Stimulated activated CD4-positive, alpha-beta T cell treated with anti-CD3 and anti-CD28 coated beads, Interleukin-4, amount 100 ng/mL, for 4 hours (primary cell): ENCODE measurements around the gene ARMC9.
"Not testable (repeated sequence)": the region's sequence is repeated elsewhere in the genome, so short reads cannot be mapped to it uniquely, and the experiment has no call there.

Source experiments
- DNase-seq, 2 experiments: peaks; one replicate each; pipeline ENCODE4 v3.0.0-alpha.2; 2020

The ARMC9 gene

DNA sequence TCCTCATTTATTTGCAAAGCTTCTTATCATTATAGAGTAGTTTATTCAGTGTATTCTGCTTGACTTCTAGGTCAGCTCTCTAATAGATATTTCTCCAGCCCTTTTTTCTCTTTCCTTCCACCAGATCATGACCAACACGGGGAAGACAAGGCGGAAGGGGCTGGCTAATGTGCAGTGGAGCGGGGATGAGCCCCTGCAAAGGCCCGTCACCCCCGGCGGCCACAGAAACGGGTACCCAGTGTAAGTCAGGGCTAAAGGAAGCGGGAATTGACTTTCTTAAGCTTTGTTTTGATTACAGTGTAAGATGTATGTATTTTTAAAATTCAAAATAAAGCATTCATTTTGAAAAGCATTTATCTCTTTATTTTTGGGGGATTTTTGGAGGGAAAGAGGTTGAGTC, 146.4 kb downstream of the ARMC9 start:
- DNase-seq: no peak

DNA sequence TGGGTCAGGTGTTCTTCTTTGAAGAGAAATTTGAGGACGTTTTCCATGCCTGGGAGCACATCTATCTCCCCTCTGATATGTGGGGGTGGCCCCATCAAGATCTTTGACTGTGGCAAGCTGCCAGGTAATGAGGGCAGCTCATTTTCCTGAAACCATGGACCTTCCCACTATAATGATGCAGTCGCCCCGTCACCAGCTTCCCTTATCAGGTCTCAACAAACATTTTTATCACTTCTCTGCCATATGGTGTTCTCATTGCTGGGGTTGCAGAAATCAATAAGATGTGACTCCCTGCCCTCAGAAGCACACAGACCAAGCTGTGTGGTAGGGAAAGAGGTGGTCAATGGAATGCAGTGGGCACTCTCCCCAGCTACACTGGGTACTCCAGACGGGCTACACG, 148.7 kb downstream of the ARMC9 start:
- no peak for DNase-seq

DNA sequence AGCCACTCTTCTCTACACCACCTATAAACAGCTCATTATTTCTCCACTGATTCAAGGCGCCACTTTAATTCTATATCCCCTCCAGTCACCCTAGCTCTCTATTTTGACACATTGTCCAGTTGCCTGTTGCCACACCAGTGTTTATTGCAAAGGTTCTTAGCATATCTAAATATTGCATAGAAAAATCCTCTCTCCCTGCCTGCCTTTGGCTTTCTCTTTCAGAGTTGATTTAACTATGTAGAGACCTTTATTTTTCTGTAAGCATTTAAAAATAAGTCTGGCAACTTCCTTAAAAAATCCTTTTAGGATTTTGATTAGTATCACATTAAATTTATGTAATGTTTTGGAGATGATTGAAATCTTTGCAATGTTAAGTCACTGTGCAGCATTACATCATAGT, 149.2 kb downstream of the ARMC9 start:
- no peak for DNase-seq

DNA sequence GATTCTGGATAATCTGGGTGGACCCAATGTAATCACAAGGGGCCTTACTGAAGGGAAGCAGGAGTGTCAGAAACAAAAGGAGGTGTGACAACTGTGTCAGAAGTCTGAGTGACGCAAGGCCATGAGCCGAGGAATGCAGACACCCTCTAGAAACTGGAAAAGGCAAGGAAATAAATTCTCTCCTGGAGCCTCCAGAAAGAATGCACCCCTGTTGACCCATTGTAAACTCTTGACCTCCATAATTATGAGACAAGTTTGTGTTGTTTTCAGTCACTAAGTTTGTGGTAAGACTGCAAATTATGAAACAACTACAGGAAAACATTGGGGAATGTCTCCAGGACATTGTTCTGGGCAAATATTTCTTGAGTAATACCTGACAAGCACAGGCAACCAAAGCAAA, 149.7 kb downstream of the ARMC9 start:
- DNase-seq: no peak

DNA sequence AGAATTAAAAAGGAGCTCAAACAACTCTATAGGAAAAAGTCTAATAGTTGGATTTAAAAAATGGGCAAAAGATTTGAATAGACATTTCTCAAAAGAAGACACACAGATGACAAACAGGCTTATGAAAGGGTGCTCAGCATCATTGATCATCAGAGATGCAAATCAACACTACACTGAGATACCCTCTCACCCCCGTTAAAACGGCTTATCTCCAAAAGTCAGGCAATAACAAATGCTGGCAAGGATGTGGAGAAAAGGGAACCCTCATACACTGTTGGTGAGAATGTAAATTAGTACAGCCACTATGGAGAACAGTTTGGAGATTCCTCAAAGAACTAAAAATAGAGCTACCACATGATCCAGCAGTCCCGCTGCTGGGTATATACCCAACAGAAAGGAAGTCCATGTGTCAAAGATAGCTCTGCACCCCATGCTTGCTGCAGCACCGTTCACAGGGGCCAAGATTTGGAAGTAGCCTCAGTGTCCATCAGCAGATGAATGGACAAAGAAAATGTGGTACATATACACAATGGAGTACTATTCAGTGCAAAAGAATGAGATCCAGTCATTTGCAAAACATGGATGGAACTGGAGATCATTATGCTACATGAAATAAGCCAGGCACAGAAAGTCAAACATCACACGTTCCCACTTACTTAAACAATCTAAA, 150.4 kb downstream of the ARMC9 start:
- DNase-seq: no peak

DNA sequence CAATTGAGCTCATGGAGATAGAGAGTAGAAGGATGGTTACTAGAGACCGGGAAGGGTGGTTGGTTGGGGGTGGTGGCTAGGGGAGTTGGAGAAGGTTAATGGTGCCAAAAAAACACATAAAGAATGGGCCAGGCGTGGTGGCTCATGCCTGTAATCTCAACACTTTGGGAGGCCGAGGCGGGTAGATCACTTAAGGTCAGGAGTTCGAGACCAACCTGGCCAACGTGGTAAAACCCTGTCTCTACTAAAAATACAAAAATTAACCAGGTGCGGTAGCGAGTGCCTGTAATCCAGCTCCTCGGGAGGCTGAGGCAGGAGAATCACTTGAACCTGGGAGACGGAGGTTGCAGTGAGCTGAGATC, 150.9 kb downstream of the ARMC9 start:
- DNase-seq: not testable (repeated sequence)

DNA sequence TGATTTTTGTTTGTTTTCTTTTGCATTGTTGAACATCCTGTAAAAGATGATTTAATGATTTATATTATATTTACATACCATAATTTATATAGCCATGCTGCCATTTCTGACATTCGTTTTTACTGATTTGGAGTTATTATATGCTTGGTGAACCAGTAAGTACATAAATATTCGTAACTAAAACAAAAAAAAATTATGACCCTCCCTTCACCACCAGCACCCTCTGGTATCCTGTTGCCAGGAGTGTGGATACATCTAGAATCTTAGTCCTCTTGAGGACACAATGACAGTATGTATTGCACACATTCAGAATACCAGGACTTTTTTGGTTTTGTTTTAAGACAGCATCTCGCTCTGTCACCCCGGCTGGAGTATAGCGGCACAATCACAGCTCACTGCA, 153.2 kb downstream of the ARMC9 start:
- DNase-seq: no peak

DNA sequence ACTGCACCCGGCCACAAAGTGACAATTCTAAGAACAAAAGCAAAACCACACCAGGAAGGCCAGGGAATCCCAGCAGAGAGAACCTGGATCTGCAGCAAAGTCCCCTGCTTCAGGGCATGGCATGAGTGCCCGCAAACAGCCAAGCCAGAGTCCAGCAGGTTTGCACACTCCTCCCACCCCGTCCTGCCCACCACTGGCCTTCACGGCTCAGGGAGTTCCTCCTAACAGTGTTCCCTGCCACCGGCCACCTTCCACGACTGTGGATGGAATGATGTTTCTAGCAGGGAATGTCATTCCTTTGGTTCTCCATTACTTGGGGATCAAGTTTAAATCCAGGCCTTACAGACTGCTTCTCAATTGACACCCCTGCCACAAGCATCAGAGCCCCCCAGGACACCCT, 155.0 kb downstream of the ARMC9 start:
- no peak for DNase-seq

DNA sequence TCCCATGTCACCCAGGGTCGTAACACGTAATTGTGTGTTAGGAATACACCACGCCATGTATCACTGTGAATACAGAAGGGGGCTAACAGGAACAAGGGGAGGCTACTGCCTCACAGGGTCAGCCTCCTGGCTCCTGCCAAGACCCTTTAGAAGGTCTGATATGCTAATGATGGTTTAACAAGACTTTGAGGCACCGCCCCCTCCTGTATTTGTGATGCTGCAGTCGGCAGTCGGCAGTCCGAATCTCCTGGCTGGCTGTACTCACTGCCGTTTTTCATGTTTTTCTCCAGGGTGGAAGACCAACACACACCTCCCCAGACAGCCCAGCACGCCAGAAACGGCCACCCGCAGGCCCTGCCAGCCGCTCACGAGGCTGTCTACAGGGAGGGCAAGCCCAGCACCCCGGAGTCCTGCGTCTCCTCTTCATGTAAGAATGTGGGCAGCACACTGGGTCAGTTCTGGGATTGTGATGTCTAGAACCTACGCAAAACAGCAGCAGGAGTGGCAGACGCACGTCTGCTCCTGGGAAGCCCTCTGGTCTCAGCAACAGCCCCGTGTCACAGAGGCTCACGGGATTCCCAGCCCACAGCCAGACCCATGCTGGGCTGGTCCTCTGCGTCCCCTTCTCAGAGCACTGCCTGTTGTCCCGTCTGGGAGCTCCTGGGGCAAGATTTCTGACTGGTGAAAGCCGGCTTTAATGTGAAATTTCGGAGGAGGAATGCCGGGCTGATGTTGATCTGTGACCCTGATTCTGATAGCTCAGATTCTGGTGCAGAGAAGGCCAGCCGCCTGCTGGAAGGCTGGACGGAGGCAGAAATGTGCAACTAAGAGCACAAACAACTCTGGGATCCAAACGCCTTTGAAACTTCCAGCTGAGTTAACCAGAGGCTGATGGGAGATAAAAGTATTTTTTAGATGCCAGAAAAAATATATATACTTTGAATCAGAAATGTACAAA, 157.4 kb downstream of the ARMC9 start:
- no peak for DNase-seq

DNA sequence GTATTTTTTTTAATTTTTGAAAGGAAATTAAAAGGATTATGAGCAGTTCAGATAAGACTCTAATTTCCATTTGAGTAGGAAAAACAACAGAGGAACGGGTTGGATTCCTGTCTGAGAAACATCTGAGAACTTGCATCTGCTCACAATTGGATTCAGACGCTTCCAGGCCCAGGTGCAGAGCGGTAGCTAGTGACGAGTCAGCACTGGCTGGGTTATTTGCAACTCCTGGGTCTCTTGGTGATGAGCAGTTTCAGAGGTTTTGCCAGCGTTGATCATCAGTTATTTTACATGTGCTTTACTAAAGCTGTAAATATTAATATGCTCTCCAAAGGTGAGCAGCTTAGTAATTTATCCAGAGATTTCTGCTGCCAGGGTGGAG, 158.0 kb downstream of the ARMC9 start:
- no peak for DNase-seq

DNA sequence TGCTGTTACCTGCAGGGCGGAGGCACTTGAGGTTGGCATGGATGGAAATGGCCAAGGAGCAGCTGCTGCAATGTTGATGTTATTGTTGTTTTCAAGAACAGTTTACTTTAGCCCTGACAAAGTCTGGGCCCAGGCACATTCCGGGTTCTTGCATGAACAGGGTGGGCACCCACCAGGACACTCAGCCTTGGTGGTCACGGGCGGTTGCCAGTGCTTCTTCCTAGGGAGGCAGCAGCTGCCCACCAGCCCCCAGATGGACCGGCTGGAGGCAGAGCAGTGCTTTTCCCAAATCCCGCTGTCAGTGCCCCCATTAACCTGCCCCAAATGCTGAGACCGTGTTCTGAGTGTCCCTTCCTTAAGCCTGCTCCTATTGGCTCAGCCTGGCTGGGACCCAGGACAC, 158.6 kb downstream of the ARMC9 start:
- no peak for DNase-seq

DNA sequence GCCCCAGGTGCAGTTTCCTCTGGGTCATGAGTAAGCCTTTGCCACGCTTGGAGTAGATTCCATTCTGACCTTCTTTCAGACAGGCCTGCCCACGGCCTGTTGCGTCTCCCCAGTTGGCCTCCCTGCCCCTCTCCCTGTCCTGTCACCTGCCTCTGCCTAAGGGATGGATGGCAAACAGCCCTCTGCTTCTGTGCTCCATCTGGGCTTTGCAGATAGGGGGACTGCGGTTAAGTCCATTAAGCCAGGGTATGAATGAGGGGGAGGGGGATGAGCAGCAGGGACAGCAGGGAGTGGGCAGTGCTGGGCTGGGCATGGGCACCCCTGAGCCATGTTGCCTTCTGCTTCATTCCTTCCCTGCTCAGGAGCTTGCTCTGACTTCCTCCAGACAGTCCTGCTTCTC, 159.5 kb downstream of the ARMC9 start:
- DNase-seq: no peak

DNA sequence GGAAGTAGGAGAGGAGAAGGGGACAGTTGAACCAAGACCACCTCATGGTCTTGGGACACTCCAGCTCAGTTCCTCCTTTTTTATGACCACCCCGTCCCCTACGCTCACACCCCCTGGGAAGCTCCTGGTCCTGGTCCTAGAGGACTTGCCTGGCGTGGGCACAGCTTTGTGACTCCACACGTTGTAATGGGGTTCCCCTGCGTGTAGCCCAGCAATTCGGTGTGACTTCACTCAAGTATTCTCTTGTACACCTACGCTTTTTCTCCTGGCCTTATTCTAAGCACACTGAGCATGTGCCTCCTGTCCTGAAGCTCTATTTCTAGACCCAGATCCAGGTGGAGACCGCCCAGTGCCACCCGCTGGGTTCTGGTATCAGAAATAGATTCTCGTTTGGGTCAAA, 161.0 kb downstream of the ARMC9 start:
- DNase-seq: no peak

DNA sequence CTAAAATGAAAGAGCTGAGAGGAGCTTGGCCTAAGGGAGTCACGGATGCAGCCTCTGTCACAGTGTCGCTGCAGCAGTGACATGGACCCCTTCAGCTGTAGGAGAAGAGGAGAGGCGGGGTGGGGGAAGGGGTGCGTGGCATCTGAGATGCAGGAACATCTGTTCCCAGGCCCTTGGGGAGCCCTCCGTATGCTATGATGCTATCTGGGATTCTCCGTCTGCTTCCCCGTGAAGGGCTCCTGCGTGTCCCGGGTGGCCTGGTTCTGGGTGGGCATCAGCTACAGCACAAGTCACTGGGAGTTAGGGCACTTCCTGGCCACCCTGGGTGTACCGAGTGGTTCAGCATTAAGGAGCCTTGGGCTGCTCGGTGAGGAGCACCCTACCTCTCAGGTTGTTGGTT, 161.5 kb downstream of the ARMC9 start:
- no peak for DNase-seq

DNA sequence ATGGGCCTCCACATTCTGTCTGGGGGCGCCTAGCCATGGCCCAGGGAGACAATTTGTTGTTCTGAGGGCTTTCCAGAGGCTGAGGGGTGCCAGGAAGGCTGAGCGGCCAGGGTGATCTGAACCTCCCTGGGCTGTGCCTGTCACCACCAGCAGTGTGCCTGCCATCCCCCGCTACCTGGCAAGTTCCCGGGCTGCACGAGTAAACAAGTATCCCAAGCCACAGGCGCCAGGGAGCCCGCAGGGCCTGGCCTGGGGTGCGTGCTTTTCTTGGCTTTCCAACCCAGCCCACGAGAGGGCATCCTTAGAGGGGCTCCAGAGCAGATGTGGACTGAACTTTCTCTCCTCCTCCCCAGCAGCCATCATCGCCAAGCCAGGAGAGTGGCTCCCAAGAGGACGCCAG, 162.0 kb downstream of the ARMC9 start:
- DNase-seq: no peak

DNA sequence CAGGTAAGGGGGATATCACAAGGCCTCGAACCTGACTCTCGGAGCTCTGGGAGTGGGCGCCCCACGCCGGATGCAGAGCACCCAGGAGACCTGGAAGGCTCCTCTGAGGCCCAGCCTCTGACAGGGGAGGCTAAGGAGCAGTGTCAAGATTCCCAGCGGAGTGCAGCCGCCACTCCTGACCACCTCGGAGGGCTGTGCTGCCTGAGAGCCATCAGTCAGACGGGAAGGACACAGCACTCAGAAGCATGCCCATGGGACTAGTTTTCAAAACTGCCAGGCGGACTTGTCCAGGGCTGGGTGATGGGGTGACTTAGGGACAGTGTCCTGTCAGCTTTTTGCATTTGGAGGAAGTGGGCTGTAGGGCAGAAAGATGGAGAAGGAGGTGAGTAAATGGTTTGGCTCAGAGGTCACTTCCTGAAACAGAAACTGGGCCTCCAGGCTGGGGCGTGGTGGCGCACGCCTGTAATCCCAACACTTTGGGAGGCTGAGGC, 162.5 kb downstream of the ARMC9 start:
- no peak for DNase-seq

DNA sequence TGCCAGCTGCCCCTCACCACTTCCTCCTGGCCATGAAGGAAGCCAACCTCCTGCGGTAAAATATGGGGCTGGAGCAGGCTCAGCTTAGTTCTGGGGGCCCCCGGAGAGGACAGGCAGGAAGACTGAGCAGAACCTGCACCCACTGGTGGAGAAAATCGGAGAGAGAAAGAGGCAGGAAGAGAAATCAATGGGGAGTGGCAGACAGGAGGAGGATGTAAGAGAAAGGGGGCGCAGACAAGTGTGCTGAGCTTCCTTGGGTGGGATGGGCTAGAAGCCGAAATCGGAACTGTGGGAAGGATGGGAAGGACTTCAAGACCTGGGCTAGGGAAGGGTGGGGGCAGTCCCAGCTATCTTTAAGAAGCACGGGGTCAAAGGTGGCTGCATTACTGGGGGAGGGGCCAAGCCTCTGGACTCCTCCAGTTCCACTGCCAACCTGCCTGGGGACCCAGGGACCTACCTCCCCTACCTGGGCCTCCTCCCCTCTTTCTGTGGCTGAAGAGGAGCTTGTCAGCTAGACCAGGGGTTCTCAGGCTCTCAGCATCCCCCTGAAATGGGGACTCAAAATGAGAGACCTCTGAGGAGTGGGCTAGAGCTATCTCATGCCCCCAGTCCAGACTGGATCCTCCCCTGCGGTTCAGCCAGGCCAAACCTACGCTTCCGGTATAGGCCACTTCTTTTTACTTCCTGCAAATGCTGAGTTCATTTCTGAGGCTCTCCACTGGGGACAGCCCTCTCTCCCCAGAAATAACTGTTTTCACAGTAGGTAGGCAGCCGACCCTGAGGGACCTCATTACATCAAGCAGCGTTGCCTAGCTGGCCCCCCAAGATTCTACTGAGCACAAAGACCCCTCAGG, 163.5 kb downstream of the ARMC9 start:
- no peak for DNase-seq

DNA sequence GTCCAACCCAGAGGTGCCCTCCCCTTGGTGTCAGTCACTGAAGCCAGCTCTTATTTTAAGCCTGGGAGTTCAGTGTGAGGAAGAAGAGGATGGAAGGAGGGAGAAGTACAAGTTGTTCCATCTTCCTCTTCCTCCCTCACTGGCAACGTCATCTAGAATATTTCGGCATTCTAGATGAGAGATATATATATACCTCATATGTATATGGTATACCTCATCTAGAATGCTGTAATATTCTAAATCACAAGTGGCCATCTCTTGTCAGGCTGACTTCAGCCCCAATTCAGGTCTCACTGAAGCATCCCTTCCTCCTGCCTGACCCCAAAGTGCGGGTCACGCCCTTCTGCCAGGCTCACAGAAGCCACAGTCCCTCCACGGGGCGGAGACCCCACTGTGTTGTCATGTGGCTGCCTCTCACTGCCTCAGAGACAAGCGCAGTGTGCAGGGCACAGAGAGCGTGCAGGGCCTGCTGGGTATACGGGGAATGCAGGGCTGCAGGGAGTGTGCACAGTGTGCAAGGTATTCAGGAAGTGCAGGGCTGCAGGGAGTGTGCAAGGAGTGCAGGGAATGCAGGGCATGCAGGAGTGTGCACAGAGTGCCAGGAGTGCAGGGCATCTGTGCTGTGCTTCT, 164.2 kb downstream of the ARMC9 start:
- DNase-seq: no peak

DNA sequence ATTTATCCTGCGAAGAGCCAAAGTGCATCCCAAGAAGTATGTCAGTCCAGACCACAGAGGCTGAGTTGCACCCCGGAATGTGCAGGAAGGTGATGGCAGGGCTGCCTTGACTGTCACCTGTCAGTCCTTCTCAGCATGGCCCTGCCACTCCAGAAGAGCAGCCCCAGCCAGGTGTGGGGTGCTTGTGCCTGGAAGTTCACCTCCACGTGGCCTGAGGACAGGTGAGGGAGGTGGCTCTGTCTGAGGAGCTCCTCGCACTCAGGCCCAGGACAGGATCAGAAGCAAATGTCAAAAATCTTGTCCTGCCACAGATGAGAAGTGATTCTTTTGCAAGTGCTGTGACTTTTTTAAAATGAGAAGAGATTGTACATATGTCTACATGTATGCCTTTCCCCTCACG, 165.6 kb downstream of the ARMC9 start:
- no peak for DNase-seq

DNA sequence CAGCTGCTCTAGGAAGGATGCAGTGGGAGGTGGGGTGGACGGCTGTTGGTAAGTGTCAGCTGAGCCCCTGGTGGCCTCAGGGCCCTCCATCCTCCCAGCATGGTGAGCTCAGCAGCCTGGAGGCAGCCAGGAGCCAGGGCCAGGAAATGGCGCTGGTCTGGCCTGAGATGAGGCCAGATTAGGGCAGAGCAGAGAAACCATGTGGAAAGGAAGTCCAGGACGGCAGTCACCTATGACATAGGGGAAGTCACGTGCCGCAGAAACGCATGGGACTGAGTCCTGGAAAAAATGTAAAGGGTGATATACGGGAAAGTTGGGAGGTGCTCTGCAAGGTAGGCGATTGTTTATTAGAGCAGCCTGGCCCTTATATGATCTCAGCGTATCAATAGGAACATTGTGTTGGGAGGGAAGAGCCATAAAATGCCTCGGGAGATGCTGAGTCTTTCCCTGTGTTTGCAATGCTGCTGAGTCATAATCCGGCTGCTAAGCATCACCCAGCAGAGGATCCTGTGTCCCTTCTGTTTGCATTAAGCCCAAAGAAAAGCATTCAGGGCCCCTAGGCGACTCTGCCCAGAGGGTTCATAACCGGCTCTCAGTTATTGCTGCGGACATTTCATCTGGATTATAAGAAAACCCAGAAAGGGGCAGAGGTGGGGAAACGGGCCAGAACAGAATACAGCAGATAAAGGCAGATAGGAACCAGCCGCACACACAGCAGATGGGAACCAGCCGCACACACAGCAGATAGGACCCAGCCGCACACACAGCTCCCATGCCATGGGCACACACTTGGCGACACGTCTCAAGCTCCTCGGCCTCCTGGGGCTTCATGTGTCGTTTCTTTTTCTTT, 166.8 kb downstream of the ARMC9 start:
- no peak for DNase-seq

DNA sequence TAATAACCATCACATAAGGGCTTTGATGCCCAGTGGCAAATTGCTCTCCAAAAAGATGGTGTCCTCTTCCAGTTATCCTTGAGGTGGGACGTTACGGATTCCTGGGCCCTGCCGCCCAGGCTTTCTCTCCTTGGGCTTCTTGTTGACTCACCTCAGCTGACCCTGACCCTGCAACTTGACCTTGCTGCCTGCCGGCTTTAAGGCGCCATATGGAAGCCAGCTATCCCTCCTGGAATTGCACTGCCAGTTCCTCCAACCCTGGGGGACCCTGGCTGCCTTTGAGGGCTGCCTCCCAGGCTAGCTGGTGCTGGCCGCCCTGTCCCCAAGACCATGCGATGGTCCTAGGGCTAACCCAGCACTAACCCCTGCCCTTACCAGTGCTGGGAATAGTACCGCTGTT, 168.7 kb downstream of the ARMC9 start:
- no peak for DNase-seq
